ENCODE results near the gene ATP6V0E2.

DNA sequence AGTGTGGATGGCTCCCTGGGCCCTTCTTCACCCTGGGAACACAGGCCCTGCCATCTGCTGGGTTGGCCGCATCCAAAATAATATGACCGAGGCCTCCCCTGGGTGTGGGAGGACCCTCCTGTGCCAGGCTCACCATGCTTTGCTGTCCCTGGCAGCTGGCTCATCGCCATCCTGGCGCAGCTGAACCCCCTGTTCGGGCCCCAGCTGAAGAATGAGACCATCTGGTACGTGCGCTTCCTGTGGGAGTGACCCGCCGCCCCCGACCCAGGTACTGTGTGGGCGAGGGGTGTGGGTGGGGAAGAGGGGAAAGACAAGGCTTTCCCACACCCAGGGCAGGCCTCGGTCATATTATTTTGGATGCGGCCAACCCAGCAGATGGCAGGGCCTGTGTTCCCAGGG is 4.8 kb downstream of the ATP6V0E2 start:
- TF ChIP-seq, protein P1, sequence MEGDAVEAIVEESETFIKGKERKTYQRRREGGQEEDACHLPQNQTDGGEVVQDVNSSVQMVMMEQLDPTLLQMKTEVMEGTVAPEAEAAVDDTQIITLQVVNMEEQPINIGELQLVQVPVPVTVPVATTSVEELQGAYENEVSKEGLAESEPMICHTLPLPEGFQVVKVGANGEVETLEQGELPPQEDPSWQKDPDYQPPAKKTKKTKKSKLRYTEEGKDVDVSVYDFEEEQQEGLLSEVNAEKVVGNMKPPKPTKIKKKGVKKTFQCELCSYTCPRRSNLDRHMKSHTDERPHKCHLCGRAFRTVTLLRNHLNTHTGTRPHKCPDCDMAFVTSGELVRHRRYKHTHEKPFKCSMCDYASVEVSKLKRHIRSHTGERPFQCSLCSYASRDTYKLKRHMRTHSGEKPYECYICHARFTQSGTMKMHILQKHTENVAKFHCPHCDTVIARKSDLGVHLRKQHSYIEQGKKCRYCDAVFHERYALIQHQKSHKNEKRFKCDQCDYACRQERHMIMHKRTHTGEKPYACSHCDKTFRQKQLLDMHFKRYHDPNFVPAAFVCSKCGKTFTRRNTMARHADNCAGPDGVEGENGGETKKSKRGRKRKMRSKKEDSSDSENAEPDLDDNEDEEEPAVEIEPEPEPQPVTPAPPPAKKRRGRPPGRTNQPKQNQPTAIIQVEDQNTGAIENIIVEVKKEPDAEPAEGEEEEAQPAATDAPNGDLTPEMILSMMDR (IDR thresholded peaks at IDR 0.05) = no peak
- no peak for TF ChIP-seq POLR2A (IDR thresholded peaks at IDR 0.05)

All from body of pancreas (tissue), 4 donors.